Gastrocnemius medialis (tissue), 4 donors: ENCODE measurements around the gene LGALS9.

Experiments used
- CTCF ChIP-seq, 5 experiments: fragments of 450-650 bp in 3 of 5; fragments of 200-600 bp in 2 of 5; sonication (generic) in 2 of 5; IDR thresholded peaks in 4 of 5; conservative IDR thresholded peaks in 1 of 5; 1 replicate in 4 of 5; 2 replicates in 1 of 5; pipeline ENCODE4 v1.5.1; 2016 to 2019; ENCODE audit warnings: antibody characterized with exemption in 5 of 5, mild to moderate bottlenecking in 3 of 5, moderate library complexity in 3 of 5
- POLR2A ChIP-seq, 2 donors: fragments of 450-650 bp; IDR thresholded peaks; one replicate each; pipeline ENCODE4 v1.6.1; 2017; ENCODE audit warnings: antibody characterized with exemption in 2 of 2, mild to moderate bottlenecking in 2 of 2, moderate library complexity in 2 of 2

GRCh38 chr17:27623614-27624013 lies 7.4 kb upstream of the LGALS9 start:
- no peak for TF ChIP-seq CTCF (IDR thresholded peaks at IDR 0.05 in 4 of 5, conservative IDR thresholded peaks at IDR 0.05 in 1 of 5)
- TF ChIP-seq POLR2A (IDR thresholded peaks at IDR 0.05) = no peak
